GM12891 (cell line): ENCODE measurements around the gene TXNRD3.

ENCODE experiments used
- PAX5 ChIP-seq: IDR thresholded peaks from 2 replicates; pipeline ENCODE4 v1.6.1; 2011; ENCODE audit warnings: low read length, moderate library complexity, mild to moderate bottlenecking; ENCODE audit not compliant: insufficient read depth, severe bottlenecking
- POLR2A ChIP-seq: IDR thresholded peaks from 2 replicates; pipeline ENCODE4 v1.6.1; 2011; ENCODE audit warnings: low read depth, low read length, control low read depth
- POLR2AphosphoS5 ChIP-seq: IDR thresholded peaks from 2 replicates; pipeline ENCODE4 v1.6.1; 2011; ENCODE audit warnings: low read depth, low read length, control low read depth
- POU2F2 ChIP-seq: IDR thresholded peaks from 2 replicates; pipeline ENCODE4 v1.6.1; 2011; ENCODE audit warnings: low read depth, mild to moderate bottlenecking, control low read depth, low read length, moderate library complexity
- SPI1 ChIP-seq: IDR thresholded peaks from 2 replicates; pipeline ENCODE4 v1.6.1; 2011; ENCODE audit warnings: low read depth, low read length, control low read depth
- TAF1 ChIP-seq: IDR thresholded peaks from 2 replicates; pipeline ENCODE4 v1.6.1; 2011; ENCODE audit warnings: low read depth, low read length, control low read depth

DNA sequence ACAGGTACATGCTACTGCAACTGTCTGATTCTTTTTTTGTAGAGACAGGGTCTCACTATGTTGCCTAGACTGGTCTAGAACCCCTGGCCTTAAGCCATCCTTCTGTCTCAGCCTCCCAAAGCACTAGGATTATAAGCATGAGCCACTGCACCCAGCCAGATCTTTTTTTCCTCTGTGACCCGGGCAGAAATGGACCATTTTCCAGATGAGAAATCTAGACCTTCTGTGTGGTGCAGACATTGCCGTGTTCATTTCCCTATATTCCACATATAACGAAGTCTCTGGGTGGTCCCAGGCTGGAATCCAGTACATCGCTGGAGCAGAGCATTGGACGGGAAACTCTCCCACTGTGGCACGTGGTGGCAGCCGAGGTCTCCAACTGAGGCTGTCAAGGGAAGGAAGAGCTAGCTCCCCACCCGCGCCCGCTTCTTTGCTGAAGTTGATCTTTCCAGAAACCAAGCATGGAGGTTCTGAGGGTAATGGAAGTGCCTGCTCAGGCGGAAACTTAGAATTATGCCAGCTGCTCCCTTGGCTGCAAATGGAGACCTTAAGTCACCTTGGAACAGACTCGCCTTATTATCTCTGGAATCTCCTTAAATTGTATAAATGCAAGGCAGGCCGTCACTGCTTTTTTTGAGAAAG, 23.1 kb upstream of the TXNRD3 start:
- no peak for TF ChIP-seq POLR2A
- no peak for TF ChIP-seq POU2F2
- TF ChIP-seq SPI1: no peak
- no peak for TF ChIP-seq PAX5
- TF ChIP-seq TAF1: no peak
- TF ChIP-seq POLR2AphosphoS5: no peak
